GM10847 (cell line): ENCODE measurements around the gene SPATA21.

Experiments
- POLR2A ChIP-seq: IDR thresholded peaks from 2 replicates; pipeline ENCODE4 v1.6.1; 2011; ENCODE audit not compliant: insufficient read length; ENCODE audit errors: extremely low read depth

The SPATA21 gene

DNA sequence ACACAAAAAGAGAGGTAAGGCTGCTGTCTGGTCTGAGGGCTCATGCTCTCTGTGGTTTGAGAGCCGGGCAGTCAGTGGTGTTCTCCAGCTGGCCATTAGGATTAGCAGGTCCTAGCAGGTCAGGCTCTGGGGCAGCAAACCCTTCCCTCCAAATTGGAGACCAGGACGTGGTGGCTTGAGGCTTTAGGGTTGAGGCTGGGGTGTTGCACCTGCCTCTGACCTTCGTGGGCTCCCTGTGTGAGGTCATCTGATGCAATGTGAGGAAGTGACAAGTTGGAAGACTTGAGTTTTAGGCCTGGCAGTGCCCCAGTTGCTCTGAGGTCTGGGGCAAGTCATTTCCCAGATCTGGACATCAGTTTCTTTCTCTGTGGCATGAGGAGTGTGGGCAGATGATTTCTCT, 45.8 kb downstream of the SPATA21 start:
- TF ChIP-seq POLR2A = no peak

DNA sequence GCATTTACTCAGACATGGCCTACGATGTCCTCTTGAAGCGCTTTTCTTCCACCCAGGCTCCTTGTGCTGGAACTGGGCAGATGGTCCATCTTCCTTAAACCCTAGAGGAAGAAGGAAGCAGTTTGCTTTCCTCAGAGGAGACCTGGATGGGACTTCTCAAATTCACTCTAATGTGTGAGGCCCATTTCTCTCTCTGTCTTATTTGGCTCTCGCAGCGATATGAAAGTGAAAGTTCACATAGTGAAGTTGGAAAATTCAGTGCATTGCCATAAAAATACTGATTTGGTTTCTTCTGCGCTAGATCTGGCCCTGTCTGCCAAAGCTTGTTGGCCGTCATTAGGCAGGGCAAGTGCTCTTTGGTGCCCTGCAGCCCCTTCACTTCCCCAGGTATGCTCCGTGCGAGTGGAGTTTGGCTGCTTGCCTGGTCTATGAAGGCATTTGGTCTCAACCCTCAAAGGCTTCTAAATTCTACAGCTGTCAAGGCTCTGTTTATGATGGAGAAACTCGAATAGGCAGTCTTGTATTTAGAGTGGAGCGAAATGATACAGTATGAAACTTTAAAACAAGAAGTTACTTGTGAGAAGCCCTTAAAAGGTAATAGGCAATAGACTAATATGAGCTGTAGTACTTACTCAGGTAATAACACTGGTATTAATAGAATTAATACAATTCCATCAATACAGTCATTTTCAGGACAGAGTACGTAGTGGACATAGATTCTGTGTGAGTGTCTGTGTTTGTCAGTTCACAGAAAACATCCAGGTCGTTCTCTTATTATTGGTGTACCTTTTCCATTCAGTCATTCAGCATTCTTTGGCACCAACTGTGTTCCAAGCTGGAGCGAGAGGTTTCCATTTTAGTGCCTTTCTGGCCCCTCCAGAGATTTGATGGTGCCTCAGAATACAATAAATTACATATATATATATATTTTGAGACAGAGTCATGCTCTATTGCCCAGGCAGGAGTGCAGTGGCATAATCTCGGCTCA, 49.7 kb downstream of the SPATA21 start:
- no peak for TF ChIP-seq POLR2A

DNA sequence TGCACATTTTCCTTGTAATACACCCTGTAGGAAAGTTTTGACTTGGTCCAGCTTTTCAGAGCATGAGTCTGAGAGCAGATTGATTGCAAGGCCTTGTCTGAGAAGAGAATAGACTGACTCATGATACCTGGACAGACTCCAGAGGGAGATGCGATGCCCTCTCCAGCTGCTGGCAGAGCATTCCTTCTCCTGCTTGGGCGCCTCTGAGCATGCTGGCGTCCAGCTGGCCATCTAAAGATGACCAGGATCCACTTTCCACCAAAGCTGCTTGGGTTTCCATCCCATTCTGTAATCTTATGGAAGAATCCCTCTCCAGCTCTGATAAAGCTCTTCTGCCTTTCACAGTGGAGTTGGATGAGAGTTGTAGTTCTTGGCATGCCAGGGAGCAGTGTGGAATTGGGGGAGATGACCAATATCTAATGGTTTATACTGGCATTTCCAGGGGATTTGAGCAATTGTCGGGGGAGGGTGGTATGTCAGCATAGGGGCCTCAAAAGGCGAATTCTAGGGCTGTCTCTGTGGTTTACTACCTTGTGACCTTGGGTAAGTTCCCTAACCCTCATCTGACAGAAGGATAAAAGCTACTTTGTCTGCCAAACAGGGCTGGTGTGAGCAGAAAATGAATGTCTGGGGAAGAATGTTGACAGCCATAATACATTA, 50.6 kb downstream of the SPATA21 start:
- no peak for TF ChIP-seq POLR2A

- no peak for TF ChIP-seq POLR2A
Measured at GRCh38 chr1:16385659-16386453, 51.4 kb downstream of the SPATA21 start.

GRCh38 chr1:16383888-16384287, 53.3 kb downstream of the SPATA21 start:
- TF ChIP-seq POLR2A = no peak

DNA sequence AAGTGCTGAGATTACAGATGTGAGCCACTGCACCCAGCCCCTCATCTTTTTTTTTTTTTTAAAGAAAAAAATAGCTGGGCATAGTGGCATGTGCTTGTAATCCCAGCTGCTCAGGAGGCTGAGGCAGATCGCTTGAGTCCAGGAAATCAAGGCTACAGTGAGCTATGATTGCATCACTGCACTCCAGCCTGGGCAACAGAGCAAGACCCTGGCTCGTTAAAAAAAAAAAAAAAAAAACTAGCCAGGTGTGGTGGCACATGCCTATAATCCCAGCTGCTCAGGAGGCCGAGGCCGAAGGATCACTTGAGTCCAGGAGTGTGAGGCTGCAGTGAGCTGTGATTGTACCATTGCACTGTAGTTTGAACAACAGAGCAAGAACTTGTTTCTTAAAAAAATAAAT, 56.4 kb downstream of the SPATA21 start:
- TF ChIP-seq POLR2A = no peak

DNA sequence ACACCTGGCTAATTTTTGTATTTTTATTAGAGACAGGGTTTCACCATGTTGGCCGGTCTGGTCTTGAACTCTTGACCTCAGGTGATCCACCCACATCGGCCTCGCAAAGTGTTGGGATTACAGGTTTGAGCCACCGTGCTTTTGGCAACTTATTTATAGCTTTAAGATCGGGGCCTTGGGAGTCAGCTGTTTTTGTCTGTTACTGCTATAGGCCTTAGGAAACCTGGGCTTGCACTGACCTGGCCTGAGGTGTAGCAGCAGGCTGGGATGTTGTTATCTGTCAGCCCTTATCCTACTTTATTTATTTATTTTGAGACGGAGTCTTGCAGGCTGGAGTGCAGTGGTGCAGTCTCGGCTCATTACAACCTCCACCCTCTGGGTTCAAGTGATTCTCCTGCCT, 58.8 kb downstream of the SPATA21 start:
- no peak for TF ChIP-seq POLR2A

DNA sequence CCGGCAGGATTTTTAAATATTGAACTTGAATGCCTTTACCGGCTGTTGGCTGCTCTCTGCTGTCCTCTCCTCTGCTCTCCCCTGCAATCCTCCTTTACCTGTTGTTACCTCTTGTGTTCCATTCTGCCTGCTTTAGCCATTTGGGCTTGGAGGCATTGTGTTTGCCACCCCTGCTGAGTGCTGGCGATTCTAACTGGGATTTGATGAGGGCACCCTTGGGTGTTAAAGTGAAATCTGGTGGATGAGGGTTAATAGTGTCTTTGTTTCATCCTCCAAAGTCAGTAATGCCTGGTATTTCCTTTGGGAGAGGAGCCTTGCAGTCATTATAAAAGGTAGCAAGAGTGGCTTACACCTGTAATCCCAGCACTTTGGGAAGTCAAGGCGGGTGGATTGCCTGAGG, 60.3 kb downstream of the SPATA21 start:
- TF ChIP-seq POLR2A = no peak

GRCh38 chr1:16375521-16376340, 61.5 kb downstream of the SPATA21 start:
- no peak for TF ChIP-seq POLR2A

DNA sequence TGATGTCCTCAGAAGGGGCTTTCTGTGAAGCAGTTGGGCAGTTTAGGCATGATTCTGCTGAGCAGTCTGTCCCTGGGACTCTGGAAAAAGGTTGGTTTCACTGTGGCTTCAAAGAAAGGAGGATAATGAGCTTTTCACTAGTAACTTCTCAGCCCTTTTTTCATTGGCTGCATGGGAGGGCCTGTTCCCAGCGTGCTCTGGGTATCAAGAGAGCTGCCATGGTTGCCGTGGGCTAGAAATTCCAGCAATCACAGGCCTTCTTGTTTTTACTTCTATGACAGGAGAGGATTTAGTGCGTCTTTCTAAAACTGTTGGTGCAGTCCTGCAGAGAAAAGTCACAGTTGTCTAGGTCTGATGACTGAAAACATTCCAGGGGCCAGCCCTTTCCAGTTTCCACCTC, 63.0 kb downstream of the SPATA21 start:
- TF ChIP-seq POLR2A = no peak

DNA sequence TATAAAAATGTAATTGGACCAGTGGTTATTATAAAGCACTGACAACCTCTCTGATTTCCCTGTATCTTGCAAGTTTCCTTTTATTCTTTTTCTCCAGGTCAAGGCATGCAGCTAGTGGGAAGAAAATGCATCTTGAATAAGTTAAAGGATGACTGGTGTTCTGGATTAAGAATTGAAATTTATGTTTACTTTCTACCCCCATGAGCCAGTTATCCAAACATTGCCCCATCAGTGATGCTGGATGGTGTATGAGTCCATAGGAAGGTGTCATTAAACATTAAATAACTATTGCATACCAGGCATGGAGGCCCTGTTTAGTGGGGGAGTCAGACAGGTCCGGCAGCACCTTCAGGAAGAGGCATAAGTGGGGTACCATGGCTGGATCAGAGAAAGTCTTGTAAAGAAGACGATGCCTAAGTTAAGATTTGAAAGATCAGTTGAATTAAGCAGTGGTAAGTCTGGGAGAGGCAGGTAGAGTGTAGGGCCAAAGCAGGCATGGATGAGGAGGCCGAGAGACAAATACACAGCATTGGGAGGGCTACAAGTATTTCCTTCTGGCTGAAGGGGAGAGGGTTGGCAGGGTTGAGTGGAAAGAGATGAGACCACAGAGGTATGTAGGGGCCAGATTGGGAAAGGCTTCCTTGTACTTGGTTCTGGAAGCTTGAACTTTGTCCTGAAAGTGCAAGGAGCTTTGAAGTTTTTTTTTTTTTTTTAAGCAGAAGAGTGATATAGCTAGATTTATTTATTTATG, 64.5 kb downstream of the SPATA21 start:
- TF ChIP-seq POLR2A = no peak

DNA sequence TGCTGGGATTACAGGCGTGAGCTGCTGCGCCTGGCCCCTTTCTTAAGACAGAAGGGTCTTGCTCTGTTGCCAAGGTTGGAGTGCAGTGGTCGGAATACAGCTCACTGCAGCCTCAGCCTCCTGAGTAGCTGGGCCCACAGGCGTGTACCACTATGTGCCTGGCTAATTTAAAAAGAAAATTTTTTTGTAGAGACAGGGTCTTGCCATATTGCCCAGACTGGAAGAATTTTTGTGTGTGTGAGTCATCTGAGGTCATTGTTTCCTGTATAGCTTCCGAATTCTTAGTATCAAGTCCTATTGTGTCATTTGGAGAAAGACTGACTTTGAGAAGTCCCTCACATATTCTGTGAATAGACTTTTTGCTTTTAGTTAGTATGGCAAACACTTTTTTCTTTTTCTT, 65.5 kb downstream of the SPATA21 start:
- TF ChIP-seq POLR2A = no peak

DNA sequence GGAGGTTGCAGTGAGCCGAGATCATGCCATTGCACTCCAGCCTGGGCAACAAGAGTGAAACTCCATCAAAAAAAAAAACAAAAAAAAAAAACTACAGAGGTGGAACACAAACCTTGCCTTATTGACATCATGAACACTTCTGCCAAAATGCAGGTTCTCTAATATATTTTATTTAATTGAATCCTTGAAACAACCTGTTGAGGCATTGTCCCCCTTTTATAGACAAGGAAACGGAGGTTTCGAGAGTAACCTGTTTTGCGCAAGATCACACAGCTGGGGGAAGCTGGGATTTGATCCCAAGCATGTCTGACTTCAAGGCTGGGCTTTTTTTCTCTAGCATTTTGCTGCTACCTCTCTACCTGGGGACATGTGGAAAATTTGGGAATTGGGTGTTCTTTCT, 67.4 kb downstream of the SPATA21 start:
- TF ChIP-seq POLR2A = no peak

GRCh38 chr1:16367968-16368890, 69.0 kb downstream of the SPATA21 start:
- no peak for TF ChIP-seq POLR2A
